GM18505 (cell line): ENCODE results near the gene CRADD.
"Not testable (repeated sequence)": the region's sequence is repeated elsewhere in the genome, so short reads cannot be mapped to it uniquely, and the experiment has no call there.

Source experiments
- ATAC-seq: cut with Tn5 transposase; IDR thresholded peaks from one replicate; pipeline ENCODE4 v1.9.1; 2021; ENCODE audit not compliant: unreplicated experiment
- POLR2A ChIP-seq: IDR thresholded peaks from 4 replicates; pipeline ENCODE4 v1.6.1; 2011; ENCODE audit warnings: borderline replicate concordance; ENCODE audit not compliant: insufficient read depth, insufficient read length; ENCODE audit errors: extremely low read depth

CRADD gene

DNA sequence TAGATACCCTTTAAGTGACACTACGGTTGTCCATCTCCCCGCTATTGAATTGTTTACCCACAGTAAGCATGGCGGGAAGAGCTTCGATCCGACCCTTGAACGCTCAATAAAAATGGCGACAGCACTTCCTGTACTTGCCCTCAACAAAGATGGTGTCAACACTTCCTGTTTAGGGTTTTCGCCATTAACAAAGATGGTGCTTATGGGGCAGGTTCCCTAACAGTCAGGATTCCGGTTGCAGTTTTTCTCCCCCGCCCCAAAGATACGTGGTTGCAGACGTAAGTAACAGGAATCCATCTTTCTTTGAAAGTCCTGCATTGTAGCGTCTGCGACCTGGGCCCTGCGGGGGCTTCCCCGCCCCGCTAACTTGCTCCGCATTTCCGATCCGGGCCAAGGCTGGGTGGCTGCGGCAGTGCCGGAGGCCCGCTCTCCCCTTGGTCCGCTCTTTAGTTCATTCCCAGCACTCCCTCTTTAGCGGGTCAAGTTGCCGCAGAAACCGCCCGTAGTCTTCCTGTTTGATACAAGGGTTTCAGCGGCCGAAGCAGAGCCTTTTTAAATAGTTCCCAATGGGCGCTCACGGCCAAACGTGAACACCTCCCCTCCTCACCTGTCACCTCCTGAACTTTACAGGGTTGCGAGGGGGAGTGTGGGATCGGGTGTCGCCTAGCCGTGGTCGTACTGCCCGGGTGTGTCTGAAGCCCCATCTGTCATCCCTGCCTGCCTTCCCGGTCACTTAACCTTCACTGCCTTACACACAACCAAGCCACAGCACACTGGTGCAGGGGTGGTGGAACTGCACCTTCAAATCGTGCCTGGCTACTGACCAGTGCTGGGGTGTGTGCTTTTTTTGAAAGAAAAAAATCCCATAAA is at the start of gene CRADD:
TSS of gene CRADD (plus strand) at position 181 of the 870 bp plus-strand sequence.
- ATAC-seq: peak; percentile 94
- peak; percentile 91 for TF ChIP-seq POLR2A

DNA sequence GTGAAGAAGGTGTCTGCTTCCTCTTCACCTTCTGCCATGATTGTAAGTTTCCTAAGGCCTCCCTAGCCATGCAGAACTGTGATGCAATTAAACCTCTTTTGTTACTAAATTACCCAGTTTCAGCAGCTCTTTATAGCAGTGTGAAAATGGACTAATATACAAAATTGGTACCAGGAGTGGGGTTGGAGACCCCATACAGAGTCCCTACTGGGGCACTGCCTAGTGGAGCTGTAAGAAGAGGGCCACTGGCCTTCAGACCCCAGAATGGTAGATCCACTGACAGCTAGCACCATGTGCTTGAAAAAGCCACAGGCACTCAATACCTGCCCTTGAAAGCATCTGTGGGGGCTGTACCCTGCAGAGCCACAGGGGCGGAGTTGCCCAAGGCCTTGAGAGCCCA is 44.8 kb upstream of the CRADD start:
- ATAC-seq: no peak
- no peak for TF ChIP-seq POLR2A

DNA sequence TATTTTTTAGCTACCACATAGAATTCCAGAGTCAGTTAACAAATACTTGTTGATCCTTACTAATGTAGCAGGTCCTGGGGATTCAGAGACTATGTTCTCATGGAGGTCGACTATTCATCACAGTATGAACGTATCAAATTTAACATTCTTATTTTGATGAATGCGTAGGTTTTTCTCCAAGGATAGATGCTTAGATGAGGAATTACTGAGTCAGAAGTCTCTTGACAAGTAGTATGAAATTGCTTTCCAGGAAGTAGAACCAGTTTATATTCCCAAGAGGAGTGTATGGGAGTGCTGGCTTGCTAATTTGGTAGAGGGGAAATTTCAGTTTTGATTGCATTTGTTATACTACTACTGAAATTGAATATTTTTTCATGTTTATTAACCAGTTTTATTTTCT is 42.8 kb upstream of the CRADD start:
- no peak for ATAC-seq

DNA sequence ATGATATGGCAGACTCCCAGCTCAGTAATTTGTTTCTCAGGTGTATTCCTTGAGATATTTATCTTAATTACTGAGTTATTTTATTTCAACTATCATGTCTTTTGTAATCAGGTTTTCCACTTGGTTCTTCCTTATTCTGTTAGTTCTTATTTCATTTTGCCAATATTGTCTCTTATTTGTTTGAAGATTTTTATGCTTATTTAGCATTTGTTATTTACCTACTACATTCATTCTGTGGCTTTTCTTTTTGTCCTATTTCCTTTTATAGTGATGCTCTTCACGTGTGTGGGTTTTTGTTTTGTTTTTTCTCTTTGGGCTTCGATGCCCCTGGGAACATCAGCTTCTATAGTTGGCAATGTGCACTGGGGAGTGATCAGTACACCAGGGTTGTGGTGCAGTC is 40.5 kb upstream of the CRADD start:
- no peak for TF ChIP-seq POLR2A
- no peak for ATAC-seq

More for the DNA sequence above, 42.8 kb upstream of the CRADD start:
- no peak for TF ChIP-seq POLR2A

DNA sequence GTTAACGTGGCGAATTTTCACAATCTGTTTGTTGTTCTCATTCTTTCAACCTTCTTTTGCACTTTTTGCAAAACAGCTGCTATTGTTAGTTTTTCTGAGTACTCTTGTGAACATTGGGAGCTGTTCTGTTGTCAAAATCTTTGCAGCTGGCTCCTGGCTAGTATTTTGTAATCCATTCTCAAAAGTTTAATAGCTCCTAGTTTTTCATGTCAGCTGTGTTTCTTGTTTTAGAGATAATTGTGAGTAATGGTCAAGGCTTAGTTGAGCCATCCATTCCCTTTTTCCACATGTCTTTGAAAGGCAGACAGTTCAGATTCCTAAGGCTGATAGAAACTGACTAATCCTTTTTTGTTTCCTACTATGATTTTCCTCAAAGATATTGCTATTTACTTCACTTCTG is 39.1 kb upstream of the CRADD start:
- ATAC-seq: no peak
- TF ChIP-seq POLR2A: no peak

DNA sequence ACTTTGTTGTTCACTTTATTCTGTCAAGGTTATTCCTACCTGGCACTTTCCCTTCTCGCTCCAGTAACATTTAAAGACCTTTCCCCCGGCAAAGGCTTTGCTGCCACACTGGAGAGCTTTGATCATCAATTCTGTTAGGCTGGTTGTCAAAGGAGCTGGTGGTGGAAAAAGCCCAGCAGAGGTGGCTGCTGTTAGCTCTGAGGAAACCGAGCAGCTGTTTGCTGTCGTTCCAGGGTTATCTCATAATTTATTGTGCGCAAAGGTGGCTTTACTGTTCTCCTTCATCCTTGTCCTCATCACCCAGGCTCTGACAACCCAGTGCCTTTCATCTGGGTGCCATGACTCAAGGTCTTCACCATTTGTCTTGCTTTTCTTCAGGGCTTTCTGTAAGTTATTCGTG is 38.2 kb upstream of the CRADD start:
- no peak for ATAC-seq
- TF ChIP-seq POLR2A: no peak

DNA sequence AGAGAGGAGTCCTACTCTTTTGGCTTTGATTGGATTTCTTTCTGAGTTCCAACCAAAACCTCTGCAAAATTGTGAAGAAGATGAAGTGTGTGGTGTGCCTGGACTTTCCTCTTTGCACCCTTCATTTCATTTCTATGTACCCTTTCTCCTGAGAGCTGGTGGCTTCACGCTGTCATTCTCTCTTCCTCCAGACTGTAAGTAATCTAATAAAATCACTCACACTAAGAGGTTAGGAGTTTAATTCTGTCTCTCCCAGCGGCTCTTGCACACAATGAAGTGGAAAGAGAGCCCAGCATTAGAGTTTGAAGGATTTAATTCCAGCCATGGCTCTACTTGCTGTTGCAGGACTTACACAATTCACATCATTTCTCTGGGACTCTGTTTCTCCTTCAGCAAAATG is 37.8 kb upstream of the CRADD start:
- no peak for TF ChIP-seq POLR2A
- ATAC-seq: no peak

DNA sequence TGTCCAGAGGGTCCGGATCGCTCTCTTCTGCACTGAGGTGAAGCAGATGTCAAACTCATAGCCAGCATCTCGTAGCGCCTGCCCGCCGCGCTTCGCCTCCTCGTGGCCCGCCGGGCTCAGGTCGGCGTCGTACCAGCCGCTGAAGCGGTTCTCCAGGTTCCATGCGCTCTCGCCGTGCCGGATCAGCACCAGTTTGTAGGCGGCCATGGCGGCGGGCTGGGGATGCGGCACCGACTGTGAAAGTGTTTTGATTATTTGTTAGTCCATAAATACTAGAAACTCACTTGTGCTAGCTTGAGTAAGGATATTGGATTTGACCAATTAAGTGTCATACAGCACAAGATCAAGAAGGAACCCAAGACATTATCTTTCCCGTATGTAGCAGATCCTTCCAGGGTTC is 35.8 kb upstream of the CRADD start:
- ATAC-seq: not testable (repeated sequence)

DNA sequence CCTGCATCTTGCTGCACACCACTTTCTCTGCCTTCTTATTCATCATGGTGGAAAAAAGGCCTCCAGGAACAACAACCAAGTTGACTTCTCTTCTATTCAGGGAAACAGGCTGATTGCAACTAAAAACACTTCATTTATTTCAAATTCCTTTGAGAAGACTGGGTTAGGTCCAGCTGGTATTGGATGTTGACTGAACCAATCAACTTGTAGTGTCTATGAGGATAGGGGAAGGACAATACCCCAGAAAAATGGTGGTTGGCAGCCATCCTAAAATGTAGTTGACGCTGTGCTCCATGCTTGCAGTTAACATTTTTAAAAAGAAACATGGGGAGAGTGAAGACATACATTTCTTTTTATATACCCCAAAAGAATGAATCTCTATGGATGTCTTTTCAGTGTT is 34.4 kb upstream of the CRADD start:
- no peak for ATAC-seq
- TF ChIP-seq POLR2A: no peak

DNA sequence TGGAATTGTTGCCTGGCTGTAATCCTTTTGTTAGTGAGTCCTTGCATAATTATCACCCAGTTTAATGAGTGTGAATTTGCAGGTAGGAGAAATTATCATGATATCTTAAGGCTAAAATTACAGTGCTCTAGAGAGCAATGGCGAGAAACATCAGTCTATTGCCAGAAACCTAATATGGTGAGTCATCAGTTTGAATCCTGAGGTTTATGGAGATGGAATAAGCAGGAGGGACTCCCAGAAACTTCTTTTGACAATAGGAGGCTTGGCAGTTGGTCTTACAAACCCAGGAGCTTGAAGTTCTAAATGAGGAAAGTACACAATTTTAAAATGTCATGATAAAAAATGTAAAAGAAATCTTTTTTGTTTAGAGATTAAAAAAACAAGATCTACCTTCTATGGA is 31.5 kb upstream of the CRADD start:
- TF ChIP-seq POLR2A: no peak
- no peak for ATAC-seq

DNA sequence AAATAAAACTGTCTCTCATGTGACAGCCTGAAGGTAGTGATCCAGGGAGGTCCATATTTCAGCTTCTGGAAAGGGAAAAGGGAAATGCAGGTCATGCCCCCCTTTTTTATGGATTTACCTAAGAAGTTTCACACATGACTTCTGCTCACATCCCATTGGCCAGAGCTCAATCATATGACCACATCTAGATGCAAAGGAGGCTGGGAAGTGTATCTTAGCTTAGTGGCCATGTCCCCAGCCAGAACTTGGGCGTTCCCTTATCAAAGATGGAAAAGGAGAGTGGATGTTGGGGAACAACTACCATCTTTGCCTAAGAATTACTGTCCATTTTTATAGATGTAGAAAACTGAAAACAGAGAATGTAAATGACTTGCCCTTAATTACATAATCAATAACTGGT is 26.5 kb upstream of the CRADD start:
- ATAC-seq: no peak

DNA sequence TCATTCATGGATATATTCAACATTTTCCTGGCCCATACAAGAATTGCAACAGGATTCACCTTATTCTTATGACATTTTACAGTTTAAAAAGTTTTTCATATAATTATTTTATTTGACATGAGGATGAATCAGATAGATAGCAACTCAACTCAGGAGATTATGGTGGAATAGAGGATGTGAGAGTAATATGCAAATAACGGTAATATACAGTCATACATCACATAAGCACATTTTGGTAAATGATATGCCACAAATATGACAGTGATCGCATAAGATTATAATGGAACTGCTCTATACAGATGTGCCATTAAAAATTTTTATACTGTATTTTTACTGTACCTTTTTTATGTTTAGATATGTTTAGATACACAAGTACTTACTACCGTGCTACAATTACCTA is 24.1 kb upstream of the CRADD start:
- no peak for TF ChIP-seq POLR2A
- peak; percentile 75 for ATAC-seq

More for the DNA sequence above, 26.5 kb upstream of the CRADD start:
- TF ChIP-seq POLR2A: no peak

DNA sequence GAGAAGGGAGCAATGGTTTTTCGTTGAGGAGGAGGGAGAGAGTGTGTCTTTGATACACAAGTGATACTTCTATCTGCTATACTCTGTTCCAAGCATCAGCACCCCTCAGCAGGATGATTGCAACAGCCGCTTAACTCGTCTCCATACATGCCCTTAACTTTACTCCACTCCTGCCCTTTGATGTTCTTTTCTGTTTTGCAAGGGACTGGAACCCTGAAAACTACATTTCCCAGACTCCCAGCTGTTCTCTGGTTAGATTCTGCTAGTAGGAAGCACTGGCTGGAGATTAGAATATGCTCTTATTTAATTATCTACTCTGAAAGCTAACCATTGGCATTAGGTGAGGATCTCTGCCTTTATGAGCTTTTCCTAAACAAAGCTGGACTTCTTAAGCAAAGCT is 23.5 kb upstream of the CRADD start:
- no peak for TF ChIP-seq POLR2A
- ATAC-seq: no peak

DNA sequence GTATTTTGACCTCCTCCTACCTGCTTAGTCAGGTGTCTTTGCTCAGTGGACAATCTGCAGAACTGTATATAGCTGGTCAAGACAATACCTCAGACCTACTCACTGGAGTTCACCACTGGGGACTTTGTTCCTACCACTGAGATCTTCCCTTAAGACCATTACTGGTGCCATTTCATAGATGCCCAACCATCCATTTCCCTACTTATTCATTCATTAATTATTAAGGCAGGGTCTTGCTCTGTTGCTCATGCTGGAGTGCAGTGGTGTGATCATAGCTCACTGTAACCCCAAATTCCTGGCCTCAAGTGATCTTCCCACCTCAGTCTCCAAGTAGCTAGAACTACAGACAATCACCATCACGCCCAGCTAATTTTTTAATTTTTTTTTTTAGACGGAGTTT is 22.8 kb upstream of the CRADD start:
- no peak for TF ChIP-seq POLR2A
- ATAC-seq: no peak

DNA sequence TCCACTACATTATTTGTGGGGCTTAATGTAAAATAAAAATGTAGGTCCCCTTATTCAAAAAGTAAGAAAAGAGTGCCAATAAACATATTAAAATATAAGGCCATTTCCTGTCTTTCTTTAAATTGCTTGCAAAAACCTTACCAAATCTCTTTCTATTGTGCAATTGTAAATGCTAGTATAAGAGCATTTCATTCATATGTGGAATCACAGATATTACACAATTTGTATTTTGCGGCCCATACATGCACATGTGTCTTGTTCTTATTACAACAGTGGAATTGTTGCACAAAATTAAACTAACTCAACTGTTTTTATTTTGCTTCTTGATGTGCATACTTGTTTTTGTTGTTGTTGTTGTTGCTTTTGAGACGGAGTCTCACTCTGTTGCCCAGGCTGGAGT is 20.1 kb upstream of the CRADD start:
- ATAC-seq: no peak
- TF ChIP-seq POLR2A: no peak

DNA sequence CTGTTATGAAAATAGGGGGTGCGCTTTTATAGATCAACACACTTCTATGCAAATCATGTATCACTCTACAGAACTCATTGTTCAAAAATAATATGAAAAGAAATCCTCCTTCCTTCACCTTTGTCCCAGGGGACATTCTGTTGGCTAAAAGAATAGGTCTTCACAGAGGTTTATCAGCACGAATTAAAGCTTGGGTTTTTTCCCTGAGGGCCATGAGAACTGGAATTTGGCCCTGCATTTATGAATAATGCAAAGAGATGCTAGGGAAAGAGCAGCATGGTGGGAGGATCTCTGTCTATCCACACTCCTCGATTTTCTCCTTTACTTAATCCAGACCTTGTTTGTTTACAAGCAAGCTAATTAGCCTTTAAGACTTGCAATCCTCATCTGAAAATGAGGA is 16.2 kb upstream of the CRADD start:
- TF ChIP-seq POLR2A: no peak
- ATAC-seq: no peak
